Heart left ventricle (tissue), 13 donors: ENCODE results near the gene PTPRD.

Experiments
- POLR2A ChIP-seq, 2 donors: fragments of 450-650 bp; IDR thresholded peaks; one replicate each; pipeline ENCODE4 v1.6.1; 2017; ENCODE audit warnings: antibody characterized with exemption in 2 of 2, mild to moderate bottlenecking in 2 of 2, moderate library complexity in 2 of 2
- TF ChIP-seq, protein P1 (sequence below), 12 donors: fragments of 200-600 bp; sonication (generic) in 4 of 12; IDR thresholded peaks; one replicate each; pipeline versions ENCODE4 v1.5.0 to v1.8.0; 2018 to 2022; ENCODE audit warnings: antibody characterized with exemption in 12 of 12, mild to moderate bottlenecking in 5 of 12
- donor health status: ischemic (EF 13 %, LVEDD 7.1; RV severe dilation, severe dysfunction).
- donor health status: DM: no; HTN: yes; CAD: no.
- donor health status: DM: no; HTN: no; CAD: no.
- donor health status: ischemic (EF 25% LVEDD 6.9; RV normal size, moderate dysfunction).
- donor health status: ischemic (EF 25% LVEDD 5.7; RV mildly dilated, moderate dysfunction).
- donor health status: ischemic (EF 35%, LVEDD 5.7; RV mildly dilated, moderate dysfunction).
- donor health status: nonischemic (EF 11% LVEDD 7.7; RV severe dilation, severe dysfunction).
- donor health status: DM: yes; HTN: yes; CAD: no.
- donor health status: PGD.
- donor health status: ischemic (EF 29% LVEDD 5.4; RV normal size, mild dysfunction).
- donor health status: nonischemic (EF 23%, LVEDD 6.1; RV moderate dilation, normal function).

- TF ChIP-seq POLR2A (IDR thresholded peaks at IDR 0.05): no peak
- TF ChIP-seq, protein P1, sequence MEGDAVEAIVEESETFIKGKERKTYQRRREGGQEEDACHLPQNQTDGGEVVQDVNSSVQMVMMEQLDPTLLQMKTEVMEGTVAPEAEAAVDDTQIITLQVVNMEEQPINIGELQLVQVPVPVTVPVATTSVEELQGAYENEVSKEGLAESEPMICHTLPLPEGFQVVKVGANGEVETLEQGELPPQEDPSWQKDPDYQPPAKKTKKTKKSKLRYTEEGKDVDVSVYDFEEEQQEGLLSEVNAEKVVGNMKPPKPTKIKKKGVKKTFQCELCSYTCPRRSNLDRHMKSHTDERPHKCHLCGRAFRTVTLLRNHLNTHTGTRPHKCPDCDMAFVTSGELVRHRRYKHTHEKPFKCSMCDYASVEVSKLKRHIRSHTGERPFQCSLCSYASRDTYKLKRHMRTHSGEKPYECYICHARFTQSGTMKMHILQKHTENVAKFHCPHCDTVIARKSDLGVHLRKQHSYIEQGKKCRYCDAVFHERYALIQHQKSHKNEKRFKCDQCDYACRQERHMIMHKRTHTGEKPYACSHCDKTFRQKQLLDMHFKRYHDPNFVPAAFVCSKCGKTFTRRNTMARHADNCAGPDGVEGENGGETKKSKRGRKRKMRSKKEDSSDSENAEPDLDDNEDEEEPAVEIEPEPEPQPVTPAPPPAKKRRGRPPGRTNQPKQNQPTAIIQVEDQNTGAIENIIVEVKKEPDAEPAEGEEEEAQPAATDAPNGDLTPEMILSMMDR (IDR thresholded peaks at IDR 0.05): no peak
Observed at GRCh38 chr9:9592104-9592503, 1020.7 kb downstream of the PTPRD start.
